ENCODE data around the gene SLX9. TPM values are rescaled to one million over a fixed set of nuclear protein-coding genes. Genes with fewer than 3 reads are reported as not detected.

SLX9 gene
- polyA plus RNA-seq, 4 donors = 10.3 to 27.6 (median 12.4) TPM

Other genes starting within 250 kb of the SLX9 start
- gene KRTAP10-12, start 242.9 kb upstream of the SLX9 start, polyA plus RNA-seq (ENCODE audit: insufficient read length in 4 of 4) = not detected
- 1 to 10 TPM in 2 of 4 donors, under 1 TPM in 2; 0.08 to 1.1 (median 0.74) TPM for gene TSPEAR, start 228.5 kb upstream of the SLX9 start, polyA plus RNA-seq (ENCODE audit: insufficient read length in 4 of 4)
- gene UBE2G2, start 138.2 kb upstream of the SLX9 start, polyA plus RNA-seq (ENCODE audit: insufficient read length in 4 of 4) = 100 to 1,000 TPM in 1 of 4 donors, 10 to 100 TPM in 3; 58.6 to 134 (median 81.8) TPM
- 100 to 1,000 TPM; 105 to 126 (median 111) TPM for gene SUMO3, start 122.0 kb upstream of the SLX9 start, polyA plus RNA-seq (ENCODE audit: insufficient read length in 4 of 4)
- 100 to 1,000 TPM; 187 to 301 (median 285) TPM for gene PTTG1IP, start 66.3 kb upstream of the SLX9 start, polyA plus RNA-seq (ENCODE audit: insufficient read length in 4 of 4)
- gene ITGB2, start 19.1 kb upstream of the SLX9 start, polyA plus RNA-seq (ENCODE audit: insufficient read length in 4 of 4) = 10 to 100 TPM in 3 of 4 donors, 1 to 10 TPM in 1; 7.3 to 18.8 (median 13.6) TPM
- gene ADARB1, start 134.6 kb downstream of the SLX9 start, polyA plus RNA-seq (ENCODE audit: insufficient read length in 4 of 4) = 10 to 100 TPM; 16.0 to 19.8 (median 17.3) TPM

Measured in left renal pelvis (tissue), 4 donors.